EL (cell line): Measurements from ENCODE around the gene GPR3.
"Not testable (repeated sequence)": the region's sequence is repeated elsewhere in the genome, so short reads cannot be mapped to it uniquely, and the experiment has no call there.

ENCODE experiments used
- DNase-seq: peaks from one replicate; pipeline ENCODE4 v3.0.0-alpha.2; 2016

The GPR3 gene

DNA sequence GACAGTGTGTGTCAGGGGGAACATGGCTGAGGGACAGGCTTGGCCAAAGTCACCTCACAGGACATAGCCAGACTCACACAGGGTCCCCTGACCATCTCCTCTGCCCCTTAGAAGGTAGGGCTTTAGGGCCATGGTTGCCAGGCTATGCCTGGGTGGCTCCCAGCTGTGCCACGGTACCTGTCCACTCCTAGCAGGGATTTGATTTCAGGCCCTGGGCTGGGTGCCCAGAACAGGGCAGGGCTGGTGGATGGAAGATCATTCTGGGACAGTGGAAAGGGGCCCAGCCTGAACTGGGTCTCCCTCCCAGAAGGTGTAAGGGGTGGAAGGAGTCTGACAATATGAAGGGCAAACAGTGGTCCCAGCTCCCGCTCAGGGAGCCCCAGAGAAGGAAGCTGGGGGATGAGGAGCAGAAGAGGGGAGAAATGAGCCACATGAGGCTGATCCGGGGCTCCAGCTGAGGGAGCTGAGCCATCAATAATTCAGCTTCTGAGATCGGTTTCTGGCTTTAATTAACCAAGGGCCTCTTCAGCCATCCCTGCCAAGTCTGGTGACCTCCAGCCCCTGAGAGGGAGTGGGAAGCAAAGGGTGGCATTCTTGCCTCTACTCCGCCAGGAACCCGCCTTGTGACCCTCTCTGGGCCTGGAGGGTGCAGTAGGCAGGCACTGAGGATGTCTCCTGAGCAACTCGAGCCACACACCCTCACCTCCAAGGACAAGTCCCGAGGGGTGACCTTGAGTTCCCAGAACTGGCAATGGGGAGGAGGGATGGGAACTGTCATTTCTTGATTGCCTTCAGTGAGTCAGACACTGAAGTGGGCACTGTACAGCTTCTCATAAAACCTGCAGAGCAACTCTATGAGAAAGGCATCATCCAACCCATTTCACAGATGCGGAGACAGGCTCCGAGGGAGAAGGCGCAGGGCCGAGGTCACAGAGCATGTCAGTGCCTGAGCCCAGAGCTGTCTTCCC lies 11.4 kb upstream of the GPR3 start:
- no peak for DNase-seq

DNA sequence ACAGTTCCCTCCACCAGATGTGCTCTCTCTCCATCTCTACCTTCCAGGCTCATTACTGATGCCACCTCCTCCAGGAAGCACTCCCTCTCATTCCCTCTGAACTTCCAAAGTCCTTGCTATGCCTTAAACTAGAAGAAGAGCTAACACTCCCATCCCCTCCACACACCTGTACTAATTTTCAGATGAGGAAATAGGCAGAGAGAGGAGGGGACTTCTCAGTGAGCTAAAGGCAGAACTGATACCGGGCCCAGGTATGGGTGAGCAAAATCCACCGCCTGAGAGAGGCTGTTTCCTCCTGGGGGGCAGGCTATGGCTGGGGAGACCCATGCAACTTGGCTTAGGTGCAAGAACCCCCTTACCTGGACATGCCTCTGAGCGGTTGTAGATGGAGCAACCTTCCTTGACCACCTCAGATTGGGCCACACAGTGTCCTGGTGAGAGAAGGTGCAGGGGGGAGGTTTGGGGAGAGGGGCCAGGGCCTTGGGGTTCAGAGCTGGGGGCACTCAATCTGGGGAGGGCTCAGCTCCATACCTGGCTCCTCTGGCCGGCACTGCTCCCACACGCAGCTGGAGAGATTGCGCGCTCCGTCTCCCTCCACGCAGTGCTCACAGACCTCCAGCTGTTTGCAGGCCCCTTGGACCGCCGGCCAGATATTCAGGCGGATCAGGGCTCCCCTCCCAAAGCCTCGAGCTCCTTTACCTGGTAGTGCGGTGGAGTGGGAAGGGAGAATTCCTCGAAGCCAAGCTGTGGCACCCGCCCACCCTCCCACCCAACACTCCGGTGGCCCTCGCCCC lies 10.3 kb upstream of the GPR3 start:
- DNase-seq, result no peak

GRCh38 chr1:27383039-27383605 lies 9.3 kb upstream of the GPR3 start, which contains the start of gene CD164L2:
CD164L2 (minus strand) TSS chr1:27383333; CDS start chr1:27383239, 94 bp downstream.
- no peak for DNase-seq

DNA sequence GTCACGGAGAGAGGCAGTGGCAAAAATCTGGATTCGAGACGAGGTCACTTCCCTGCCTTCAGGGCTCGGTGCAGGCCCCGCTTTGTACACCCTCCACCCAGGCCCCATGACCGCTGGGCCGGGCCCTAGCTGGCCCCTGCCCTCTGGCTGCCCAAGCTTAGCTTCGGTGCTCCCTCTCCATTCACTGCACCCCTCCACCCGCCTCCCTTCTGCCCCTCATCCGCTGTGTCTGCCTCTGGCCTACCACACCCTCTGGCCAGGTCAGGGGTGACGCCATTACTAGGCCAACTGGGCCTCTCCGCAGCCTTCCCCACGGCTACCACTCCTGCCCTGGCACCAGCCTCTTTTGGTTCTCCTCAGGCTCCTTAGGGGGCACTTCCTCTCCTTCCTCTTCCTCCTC lies 8.8 kb upstream of the GPR3 start:
- no peak for DNase-seq

DNA sequence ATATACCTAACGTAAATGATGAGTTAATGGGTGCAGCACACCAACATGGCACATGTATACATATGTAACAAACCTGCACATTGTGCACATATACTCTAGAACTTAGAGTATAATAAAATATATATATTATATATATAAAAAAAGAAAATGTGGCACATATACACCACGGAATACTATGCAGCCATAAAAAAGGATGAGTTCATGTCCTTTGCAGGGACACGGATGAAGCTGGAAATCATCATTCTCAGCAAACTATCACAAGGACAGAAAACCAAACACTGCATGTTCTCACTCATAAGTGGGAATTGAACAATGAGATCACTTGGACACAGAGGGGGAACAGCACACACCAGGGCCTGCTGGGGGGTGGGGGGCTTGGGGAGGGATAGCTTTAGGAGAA lies 7.6 kb upstream of the GPR3 start:
- DNase-seq, result not testable (repeated sequence)

DNA sequence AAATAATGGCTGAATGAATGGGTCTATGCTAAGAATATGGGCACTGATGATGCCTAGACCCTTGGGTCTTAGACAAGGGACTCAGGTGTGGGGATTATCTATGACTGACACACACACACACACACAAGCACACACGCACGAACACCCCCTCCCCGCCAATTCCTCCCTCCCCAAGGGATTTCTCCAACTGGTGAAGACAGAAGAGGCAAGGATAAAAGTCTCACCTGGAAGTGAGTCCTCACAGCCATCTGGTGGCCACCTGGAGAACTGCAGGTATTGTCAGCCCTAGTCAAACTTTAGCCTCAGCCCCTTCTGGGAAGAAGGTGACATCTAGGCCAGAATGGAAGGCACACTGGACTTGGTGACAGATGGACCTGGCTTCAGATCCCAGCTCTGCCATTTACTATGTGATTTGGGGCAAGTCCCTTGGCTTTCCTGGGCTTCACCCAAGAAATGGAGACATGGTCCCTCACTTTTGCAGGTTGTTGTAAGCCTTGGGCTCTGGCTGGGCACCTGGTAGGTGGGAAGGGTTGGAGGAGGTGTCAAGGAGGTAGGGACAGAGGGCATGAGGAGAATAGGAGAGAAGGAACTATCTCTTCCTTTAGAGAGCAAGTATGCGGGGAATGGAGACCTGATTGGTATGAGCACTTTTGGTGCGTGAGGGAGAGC lies 4.0 kb upstream of the GPR3 start:
- peak; percentile 38 for DNase-seq

- peak; percentile 57 for DNase-seq
Measured at GRCh38 chr1:27391511-27392095, 819 bp upstream of the GPR3 start.

DNA sequence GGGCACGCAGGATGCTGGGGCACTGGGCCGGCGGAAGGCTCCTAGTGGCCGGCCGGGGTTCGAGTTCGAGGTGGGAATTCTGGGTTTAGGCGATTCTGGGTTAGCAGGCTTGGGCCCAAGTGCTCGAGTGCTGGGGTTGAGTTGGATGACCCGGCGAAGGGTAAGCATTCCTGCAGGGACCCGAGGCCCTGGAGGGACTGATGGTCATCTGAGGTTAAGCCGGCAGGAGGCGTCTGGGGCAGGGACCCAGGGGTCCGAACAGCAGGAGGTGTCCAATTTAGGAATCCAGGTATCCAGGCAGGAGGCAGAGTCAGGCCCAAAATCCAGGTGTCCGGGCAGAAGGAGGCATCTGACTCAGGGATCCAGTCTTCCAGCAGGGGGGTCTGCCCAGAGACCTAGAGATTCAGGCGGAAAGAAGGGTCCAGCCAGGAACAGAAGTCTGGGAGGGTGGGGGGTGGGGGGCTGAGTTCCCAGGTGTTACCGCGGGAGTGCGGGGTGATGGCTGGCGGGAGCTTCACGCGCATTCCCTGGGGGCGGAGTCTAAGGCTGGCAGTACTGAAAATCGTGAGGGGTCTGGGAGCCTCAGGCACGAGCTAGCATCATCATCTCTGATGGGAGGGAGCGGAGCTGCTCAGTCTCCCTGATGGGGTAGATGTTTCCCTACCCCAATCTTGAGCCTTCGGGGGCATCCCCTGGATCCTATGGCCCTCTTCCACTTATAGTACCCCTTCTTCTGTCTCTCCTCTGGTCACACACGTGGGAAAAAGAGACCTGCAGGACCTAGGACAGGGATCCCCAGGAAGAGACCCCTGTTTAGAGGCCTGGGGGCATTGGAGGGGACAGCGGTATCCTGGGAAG lies 585 bp downstream of the GPR3 start:
- DNase-seq, result no peak

DNA sequence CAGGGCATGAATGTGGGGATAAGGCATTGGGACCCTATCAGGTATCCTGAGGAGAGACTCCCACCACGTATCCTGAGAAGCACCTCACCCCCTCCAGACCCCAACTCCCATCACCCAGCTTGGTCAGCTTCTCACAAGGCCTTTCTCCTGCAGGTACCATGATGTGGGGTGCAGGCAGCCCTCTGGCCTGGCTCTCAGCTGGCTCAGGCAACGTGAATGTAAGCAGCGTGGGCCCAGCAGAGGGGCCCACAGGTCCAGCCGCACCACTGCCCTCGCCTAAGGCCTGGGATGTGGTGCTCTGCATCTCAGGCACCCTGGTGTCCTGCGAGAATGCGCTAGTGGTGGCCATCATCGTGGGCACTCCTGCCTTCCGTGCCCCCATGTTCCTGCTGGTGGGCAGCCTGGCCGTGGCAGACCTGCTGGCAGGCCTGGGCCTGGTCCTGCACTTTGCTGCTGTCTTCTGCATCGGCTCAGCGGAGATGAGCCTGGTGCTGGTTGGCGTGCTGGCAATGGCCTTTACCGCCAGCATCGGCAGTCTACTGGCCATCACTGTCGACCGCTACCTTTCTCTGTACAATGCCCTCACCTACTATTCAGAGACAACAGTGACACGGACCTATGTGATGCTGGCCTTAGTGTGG lies 1.3 kb downstream of the GPR3 start:
- no peak for DNase-seq

GRCh38 chr1:27394282-27394658 lies 1.8 kb downstream of the GPR3 start:
- DNase-seq, result no peak

GRCh38 chr1:27394925-27395324 lies 2.5 kb downstream of the GPR3 start:
- peak; percentile 43 for DNase-seq

GRCh38 chr1:27395441-27396195 lies 3.2 kb downstream of the GPR3 start:
- DNase-seq, result peak; percentile 72

GRCh38 chr1:27397110-27397509 lies 4.7 kb downstream of the GPR3 start:
- no peak for DNase-seq

GRCh38 chr1:27397749-27398148 lies 5.3 kb downstream of the GPR3 start:
- DNase-seq, result no peak

- DNase-seq, result no peak
Measured at GRCh38 chr1:27398405-27399149, 6.2 kb downstream of the GPR3 start.

DNA sequence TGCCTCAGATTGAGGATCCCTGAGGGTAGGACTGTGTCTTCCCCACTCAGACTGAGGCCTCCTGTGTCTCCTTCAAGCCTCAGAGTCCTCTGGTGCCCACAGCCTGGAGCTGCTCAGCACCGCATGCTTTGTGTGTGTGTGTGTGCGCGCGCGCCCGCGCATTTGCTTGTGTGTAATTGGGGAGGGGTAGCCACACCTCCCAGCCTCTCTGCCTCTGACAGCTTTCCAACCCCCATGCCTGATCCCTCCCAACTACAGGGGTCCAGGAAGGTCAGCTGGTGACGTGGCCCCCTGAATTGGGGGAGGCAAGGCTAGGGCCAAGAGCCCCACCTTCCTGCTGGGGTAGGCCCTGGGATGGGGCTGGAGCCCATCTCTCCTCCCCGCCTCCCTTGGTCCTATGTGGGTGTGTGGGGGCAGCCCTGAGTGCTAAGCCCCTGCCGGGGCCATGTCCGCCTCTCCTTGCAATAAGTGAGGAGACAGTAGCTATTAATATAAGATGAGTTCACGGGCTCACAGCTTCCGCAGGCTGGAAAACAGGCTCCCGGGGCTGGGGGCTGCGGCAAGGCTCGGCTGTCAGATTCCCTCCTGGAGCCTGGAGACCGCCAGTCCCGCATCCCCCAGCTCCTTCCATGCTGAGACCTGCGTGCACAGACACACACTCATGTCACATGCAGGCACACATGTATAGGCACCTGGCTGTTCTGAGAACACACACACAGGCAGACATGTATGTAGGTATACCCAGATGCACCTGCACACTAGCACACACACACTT lies 7.0 kb downstream of the GPR3 start:
- no peak for DNase-seq

GRCh38 chr1:27400082-27400962 lies 7.9 kb downstream of the GPR3 start:
- no peak for DNase-seq

DNA sequence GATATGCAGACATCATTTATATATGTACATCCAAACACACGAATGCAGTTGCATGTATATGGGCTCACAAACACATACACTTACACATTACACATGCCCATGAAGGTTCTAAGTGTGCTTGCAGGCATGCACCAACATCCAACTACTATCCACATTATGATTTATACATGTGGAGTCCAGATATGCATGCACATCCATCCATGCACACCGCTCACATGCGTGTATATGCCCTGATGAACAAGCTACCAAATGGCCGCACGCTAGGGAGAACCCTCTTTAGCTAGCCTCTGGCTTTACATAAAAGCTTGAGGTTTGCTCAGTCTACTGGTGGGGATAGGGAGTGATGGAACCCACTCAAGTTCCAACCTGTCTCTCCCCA lies 8.5 kb downstream of the GPR3 start:
- no peak for DNase-seq
